ENCODE measurements around the gene ZC4H2. TPM values are rescaled to one million over a fixed set of nuclear protein-coding genes. Genes with fewer than 3 reads are reported as not detected.

Gene ZC4H2
- total and polyA plus RNA-seq, 2 of the 4 experiments (the other 2 are of a cell fraction): 10.6 to 13.6 TPM

GRCh38 chrX:64867217-64867616 lies 109.0 kb downstream of the ZC4H2 start:
- dilution Hi-C loops (cut with HindIII; ENCODE audit: low sequenced_read_pairs, unreplicated experiment) (no loop called here), intact Hi-C loops (cut with micrococcal nuclease) (no loop called here), in situ Hi-C loops (cut with MboI; ENCODE audit: low sequenced_read_pairs) (no loop called here)
- ChIA-PET POLR2A (ENCODE audit: unreplicated experiment) (no interaction called here), CTCF (no interaction called here)
- Histone ChIP-seq H2AK5ac (ENCODE audit: low read depth, low read length) (no peak overlapping the region), H2BK15ac (ENCODE audit: low read depth, low read length) (no peak overlapping the region), H4K8ac (ENCODE audit: low read depth in 2 of 2, low read length in 2 of 2) (no peak overlapping the region), H3K9ac (ENCODE audit: low read depth, low read length) (no peak overlapping the region), H3K27ac (ENCODE audit: insufficient read depth, low read length) (no peak overlapping the region), H3K9me1 (ENCODE audit: insufficient read depth, low read length) (no peaks in the 10 kb centered on the region), H3K4ac (ENCODE audit: low read depth, low read length) (no peak overlapping the region), H3K4me1 (ENCODE audit: control insufficient read depth, insufficient read depth, low read length) (no peaks in the 10 kb centered on the region), H2BK20ac (ENCODE audit: low read depth, low read length) (no peak overlapping the region), H3K18ac (ENCODE audit: low read depth, low read length) (no peak overlapping the region), H2BK120ac (ENCODE audit: low read depth, low read length) (no peak overlapping the region), H3K4me3 (ENCODE audit: insufficient read depth, low read depth, low read length) (no peak overlapping the region), H2AFZ (replicated peaks; ENCODE audit: low read length, poor library complexity) (no peak overlapping the region), H3K4me2 (ENCODE audit: low read depth, low read length) (no peak overlapping the region), H4K20me1 (ENCODE audit: insufficient read depth, low read length) (no peaks in the 10 kb centered on the region), H4K91ac (ENCODE audit: insufficient read depth, low read depth, low read length) (no peak overlapping the region), H3K56ac (ENCODE audit: extremely low read depth, insufficient read depth, low read length) (no peak overlapping the region), H3K27me3 (ENCODE audit: control insufficient read depth, insufficient read depth, low read length) (no peaks in the 10 kb centered on the region), H2BK5ac (ENCODE audit: low read depth, low read length, poor library complexity, severe bottlenecking) (no peak overlapping the region), H3K36me3 (ENCODE audit: control insufficient read depth, insufficient read depth, low read length) (no peaks in the 10 kb centered on the region), H4K5ac (ENCODE audit: low read depth, low read length) (no peak overlapping the region), H3K79me1 (ENCODE audit: low read depth in 1 of 2, low read length in 2 of 2) (no peaks in the 10 kb centered on the region), H2AK9ac (replicated peaks; ENCODE audit: low read depth, low read length, poor library complexity) (no peak overlapping the region), H3K14ac (replicated peaks; ENCODE audit: low read depth, low read length) (no peak overlapping the region), H3K23ac (ENCODE audit: low read depth, low read length) (no peak overlapping the region), H3K9me3 (ENCODE audit: control insufficient read depth, insufficient read depth, low read length) (peaks cover 5% of the 10 kb centered on the region; the same call in 1 of the 2 replicates)
- DNase-seq (no peak), ATAC-seq (ENCODE audit: low read depth) (no peak)
- no TSS peak for BruUV-seq (replicated peaks)
- TF ChIP-seq RAD21 (IDR thresholded peaks at IDR 0.05; ENCODE audit: low read length) (no peak), MAZ (IDR thresholded peaks at IDR 0.05; ENCODE audit: borderline replicate concordance, low read depth, low read length) (no peak), CHD1 (IDR thresholded peaks at IDR 0.05; ENCODE audit: low read depth, low read length) (no peak), RCOR1 (IDR thresholded peaks at IDR 0.05; ENCODE audit: insufficient replicate concordance, low read length) (no peak)

Other genes with a start within 250 kb of the ZC4H2 start
- gene ZC3H12B, start 58.4 kb upstream of the ZC4H2 start, total RNA-seq (2012; rRNA removed): 0.18 and 0.28 TPM in 2 replicates
- gene ZC3H12B, start 58.4 kb upstream of the ZC4H2 start, polyA plus RNA-seq (2012; rRNA removed): 0.17 and 0.32 TPM in 2 replicates

Data from IMR-90 (cell line).